CD14-positive monocyte (primary cell): ENCODE results near the gene LATS2. TPM values are rescaled to one million over a fixed set of nuclear protein-coding genes. Genes with fewer than 3 reads are reported as not detected.

Experiments
- DNase-seq, 3 donors: peaks; one replicate each; pipeline ENCODE4 v3.0.0-alpha.2; 2011 to 2022
- H2AFZ ChIP-seq: 2 replicates; pipeline ENCODE4 v1.6.0; 2012; ENCODE audit warnings: mild to moderate bottlenecking, low read depth, low read length, inconsistent platforms; ENCODE audit not compliant: insufficient read depth, poor library complexity, severe bottlenecking
- H3K27ac ChIP-seq, 2 donors: 1 replicate in 1 of 2; 2 replicates in 1 of 2; pipeline ENCODE4 v1.5.1; 2012 to 2013; ENCODE audit warnings: low read length in 2 of 2, control low read depth in 1 of 2, inconsistent platforms in 1 of 2, low read depth in 1 of 2, mild to moderate bottlenecking in 1 of 2
- H3K27me3 ChIP-seq, 2 donors: one replicate each; pipeline versions ENCODE4 v1.6.0 to v1.6.1; 2011 to 2013; ENCODE audit warnings: low read length in 2 of 2; ENCODE audit not compliant: control insufficient read depth in 2 of 2, insufficient read depth in 2 of 2
- H3K36me3 ChIP-seq, 2 donors: replicated peaks in 1 of 2; 1 replicate in 1 of 2; 2 replicates in 1 of 2; pipeline versions ENCODE4 v1.5.1 to v1.6.1; 2012 to 2013; ENCODE audit warnings: low read length in 2 of 2, control low read depth in 1 of 2, inconsistent platforms in 1 of 2, mild to moderate bottlenecking in 1 of 2; ENCODE audit not compliant: insufficient read depth in 2 of 2, control insufficient read depth in 1 of 2
- H3K4me1 ChIP-seq, 2 donors: 1 replicate in 1 of 2; 2 replicates in 1 of 2; pipeline versions ENCODE4 v1.5.1 to v1.6.1; 2012 to 2013; ENCODE audit warnings: low read length in 2 of 2, control low read depth in 1 of 2, inconsistent platforms in 1 of 2, mild to moderate bottlenecking in 1 of 2, moderate library complexity in 1 of 2; ENCODE audit not compliant: insufficient read depth in 2 of 2, control insufficient read depth in 1 of 2
- H3K4me2 ChIP-seq: replicated peaks from 2 replicates; pipeline ENCODE3; 2012; ENCODE audit warnings: low read length, moderate library complexity, mild to moderate bottlenecking; ENCODE audit not compliant: poor library complexity, severe bottlenecking; ENCODE audit errors: extremely low read depth
- H3K4me3 ChIP-seq, 3 experiments: fragments of 200-600 bp in 1 of 3; sonication (generic) in 1 of 3; replicated peaks in 1 of 3; 1 replicate in 2 of 3; 2 replicates in 1 of 3; pipeline ENCODE4 v1.5.1; 2011 to 2013; ENCODE audit warnings: low read length in 3 of 3, mild to moderate bottlenecking in 3 of 3, control low read depth in 2 of 3, low read depth in 2 of 3, inconsistent platforms in 1 of 3, moderate library complexity in 1 of 3
- H3K79me2 ChIP-seq: 2 replicates; pipeline ENCODE4 v1.6.0; 2012; ENCODE audit warnings: mild to moderate bottlenecking, control low read depth, inconsistent platforms, low read length, moderate library complexity; ENCODE audit not compliant: insufficient read depth
- H3K9ac ChIP-seq: 2 replicates; pipeline ENCODE4 v1.6.0; 2017; ENCODE audit warnings: low read length, mild to moderate bottlenecking; ENCODE audit not compliant: insufficient read depth, poor library complexity, severe bottlenecking
- H3K9me3 ChIP-seq, 2 donors: replicated peaks in 1 of 2; 1 replicate in 1 of 2; 2 replicates in 1 of 2; pipeline versions ENCODE4 v1.5.1 to v1.6.1; 2012 to 2013; ENCODE audit warnings: low read length in 2 of 2, control low read depth in 1 of 2; ENCODE audit not compliant: control insufficient read depth in 1 of 2, insufficient read depth in 1 of 2
- H4K20me1 ChIP-seq: 2 replicates; pipeline ENCODE4 v1.6.0; 2012; ENCODE audit warnings: mild to moderate bottlenecking, low read length, control low read depth, moderate library complexity; ENCODE audit not compliant: insufficient read depth
- H3K27ac Mint-ChIP-seq, 7 donors: one replicate each; pipeline ENCODE4 v1.8.0; 2020; ENCODE audit warnings: mild to moderate bottlenecking in 7 of 7, mixed read lengths in 7 of 7, moderate library complexity in 6 of 7, inconsistent platforms in 2 of 7
- H3K27me3 Mint-ChIP-seq, 3 donors: one replicate each; pipeline ENCODE4 v1.8.0; 2021 to 2022; ENCODE audit warnings: low read depth in 3 of 3, mild to moderate bottlenecking in 3 of 3, mixed read lengths in 3 of 3, moderate library complexity in 3 of 3, inconsistent platforms in 1 of 3
- H3K36me3 Mint-ChIP-seq, 2 donors: one replicate each; pipeline ENCODE4 v1.8.0; 2020; ENCODE audit warnings: mixed read lengths in 2 of 2, inconsistent platforms in 1 of 2, mild to moderate bottlenecking in 1 of 2
- H3K4me1 Mint-ChIP-seq: one replicate; pipeline ENCODE4 v1.8.0; 2020; ENCODE audit warnings: mild to moderate bottlenecking, mixed read lengths
- H3K4me3 Mint-ChIP-seq, 2 donors: one replicate each; pipeline ENCODE4 v1.8.0; 2020; ENCODE audit warnings: mild to moderate bottlenecking in 2 of 2, mixed read lengths in 2 of 2, moderate library complexity in 1 of 2
- H3K9me3 Mint-ChIP-seq, 7 donors: one replicate each; pipeline ENCODE4 v1.8.0; 2020 to 2022; ENCODE audit warnings: mixed read lengths in 7 of 7, mild to moderate bottlenecking in 6 of 7, moderate library complexity in 6 of 7, inconsistent platforms in 2 of 7
- WGBS: methylation state at CpG from one replicate; pipeline ENCODE4 v1.1.5; 2013; ENCODE audit warnings: missing lambda C conversion rate; ENCODE audit not compliant: insufficient coverage; 5-methylcytosine and 5-hydroxymethylcytosine counted together
- intact Hi-C, 2 donors: fragments of 100-400 bp; cut with micrococcal nuclease; formaldehyde crosslinking; loops; one replicate each; pipeline versions ENCODE4 v1.15.0 to v1.15.1; 2023
- polyA plus RNA-seq, 3 donors: library from polyadenylated mRNA; depleted of rRNA in 1 of 3; unstranded in 2 of 3; stranded (reverse) in 1 of 3; fragments of 300-500 nt in 2 of 3; fragments of >200 nt in 1 of 3; fragmentation: Illumina TruSeq in 2 of 3; gene quantifications; 1 replicate in 2 of 3; 2 replicates in 1 of 3; pipeline ENCODE4 v1.2.3, GENCODE V29; 2012 to 2021
- TF ChIP-seq, protein P1 (sequence below): fragments of 200-600 bp; IDR thresholded peaks from one replicate; pipeline ENCODE4 v1.8.0; 2022; ENCODE audit warnings: antibody characterized with exemption, mild to moderate bottlenecking

Gene LATS2
- polyA plus RNA-seq, 3 donors, result 0.96 to 11.2 (median 1.0) TPM

DNA sequence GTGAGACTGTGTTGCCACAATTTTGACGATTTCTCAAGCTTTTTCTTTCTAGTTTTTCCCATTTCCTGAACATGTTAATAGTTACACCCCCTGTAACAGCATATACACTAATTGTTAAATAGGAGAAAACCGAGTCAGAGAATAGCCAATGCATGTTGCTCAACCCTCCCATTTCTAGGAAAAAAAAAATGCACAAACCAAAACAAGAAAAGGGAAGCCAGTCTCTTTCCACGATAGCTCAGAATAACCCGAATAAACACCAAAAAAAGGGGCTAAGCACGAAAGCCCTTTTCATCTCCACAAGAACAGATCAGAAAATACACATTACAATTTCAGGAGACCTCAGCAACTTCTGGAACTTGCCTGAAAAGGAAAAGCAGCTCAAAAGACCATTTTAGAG lies 16.3 kb downstream of the LATS2 start:
- Histone ChIP-seq H3K9ac (no peak overlapping the region), H3K36me3 (peaks cover 3 to 21% of the 10 kb centered on the region in 2 donors), H3K4me1 (peaks cover 39 to 62% of the 10 kb centered on the region in 2 donors), H3K4me3 (no peak overlapping the region), H3K27me3 (no peaks in the 10 kb centered on the region), H2AFZ (no peak overlapping the region), H3K27ac (no peak overlapping the region), H3K9me3 (no peaks in the 10 kb centered on the region), H3K79me2 (peaks cover 99% of the 10 kb centered on the region), H4K20me1 (peaks cover 100% of the 10 kb centered on the region), H3K4me2 (peak overlapping the region; percentile 56)
- Mint-ChIP-seq H3K4me3 (peak overlapping the region; percentile 11 to 66), H3K4me1 (peaks cover 76% of the 10 kb centered on the region), H3K27me3 (peaks cover 0 to 1% (median 0%) of the 10 kb centered on the region in 3 donors), H3K9me3 (no peaks in the 10 kb centered on the region), H3K36me3 (peaks cover 28 to 29% of the 10 kb centered on the region in 2 donors), H3K27ac (peak overlapping the region in 3 of 7 donors; percentile 13 to 82 (median 40))
- intact Hi-C loops, result loop anchor here in 1 of 2 donors (10.0 kb wide), 1 partner anchor 90 kb away; no protein-coding TSS in a partner anchor
- TF ChIP-seq, protein P1, sequence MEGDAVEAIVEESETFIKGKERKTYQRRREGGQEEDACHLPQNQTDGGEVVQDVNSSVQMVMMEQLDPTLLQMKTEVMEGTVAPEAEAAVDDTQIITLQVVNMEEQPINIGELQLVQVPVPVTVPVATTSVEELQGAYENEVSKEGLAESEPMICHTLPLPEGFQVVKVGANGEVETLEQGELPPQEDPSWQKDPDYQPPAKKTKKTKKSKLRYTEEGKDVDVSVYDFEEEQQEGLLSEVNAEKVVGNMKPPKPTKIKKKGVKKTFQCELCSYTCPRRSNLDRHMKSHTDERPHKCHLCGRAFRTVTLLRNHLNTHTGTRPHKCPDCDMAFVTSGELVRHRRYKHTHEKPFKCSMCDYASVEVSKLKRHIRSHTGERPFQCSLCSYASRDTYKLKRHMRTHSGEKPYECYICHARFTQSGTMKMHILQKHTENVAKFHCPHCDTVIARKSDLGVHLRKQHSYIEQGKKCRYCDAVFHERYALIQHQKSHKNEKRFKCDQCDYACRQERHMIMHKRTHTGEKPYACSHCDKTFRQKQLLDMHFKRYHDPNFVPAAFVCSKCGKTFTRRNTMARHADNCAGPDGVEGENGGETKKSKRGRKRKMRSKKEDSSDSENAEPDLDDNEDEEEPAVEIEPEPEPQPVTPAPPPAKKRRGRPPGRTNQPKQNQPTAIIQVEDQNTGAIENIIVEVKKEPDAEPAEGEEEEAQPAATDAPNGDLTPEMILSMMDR, result no peak
- DNase-seq, result no peak
- 0% methylated on average over 1 of the region's 5 CpGs for whole genome bisulfite sequencing

DNA sequence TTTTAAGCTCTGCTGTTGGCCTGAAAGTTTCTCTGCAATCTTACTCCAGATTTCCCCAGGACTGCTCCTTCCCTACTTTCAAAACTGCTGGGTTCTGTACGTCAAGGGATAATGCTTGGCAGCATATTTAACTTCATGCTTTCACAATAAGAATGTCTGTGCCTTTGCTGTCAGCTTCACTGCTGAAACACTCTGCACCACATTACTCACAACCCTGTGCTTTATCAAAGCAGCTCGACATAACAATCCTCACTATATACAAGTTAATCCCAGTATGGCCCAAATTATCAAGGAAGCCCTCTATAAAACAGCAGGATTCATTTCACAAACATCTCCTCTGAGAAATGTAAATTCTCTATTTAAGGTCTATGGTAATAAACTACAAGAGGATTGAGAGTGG lies 17.5 kb downstream of the LATS2 start:
- H3K9me3 ChIP-seq, result no peaks in the 10 kb centered on the region
- WGBS, result 58% methylated on average over 1 of the region's 2 CpGs
- intact Hi-C loops, result loop anchor here in 1 of 2 donors (10.0 kb wide), 1 partner anchor 89 kb away; no protein-coding TSS in a partner anchor

More for the DNA sequence above, 17.5 kb downstream of the LATS2 start:
- Histone ChIP-seq H3K4me1 (peaks cover 49 to 71% of the 10 kb centered on the region in 2 donors), H3K4me3 (no peak overlapping the region), H2AFZ (no peak overlapping the region), H3K4me2 (no peak overlapping the region), H3K9ac (no peak overlapping the region), H3K27me3 (no peaks in the 10 kb centered on the region), H3K36me3 (peaks cover 3 to 21% of the 10 kb centered on the region in 2 donors), H3K79me2 (peaks cover 91% of the 10 kb centered on the region), H3K27ac (no peak overlapping the region), H4K20me1 (peaks cover 100% of the 10 kb centered on the region)
- Mint-ChIP-seq H3K27me3 (peaks cover 0 to 3% (median 0%) of the 10 kb centered on the region in 3 donors), H3K27ac (peak overlapping the region in 1 of 7 donors; percentile 84), H3K36me3 (peaks cover 28 to 29% of the 10 kb centered on the region in 2 donors), H3K4me1 (peaks cover 77% of the 10 kb centered on the region), H3K9me3 (no peaks in the 10 kb centered on the region), H3K4me3 (no peak overlapping the region)
- no peak for DNase-seq
- TF ChIP-seq, protein P1, result no peak
